HEK293 (cell line): ENCODE measurements around the gene ZNF561.

Experiments
- CTCF ChIP-seq: fragments of 450-650 bp; formaldehyde crosslinking; IDR thresholded peaks from 2 replicates; pipeline ENCODE4 v1.5.1; 2016; ENCODE audit warnings: missing biosample characterization, missing genetic modification characterization
- PBX3 ChIP-seq: sonication (generic); formaldehyde crosslinking; IDR thresholded peaks from 2 replicates; pipeline ENCODE4 v1.8.1; 2022; ENCODE audit warnings: mild to moderate bottlenecking, moderate library complexity, missing genetic modification reagents
- ZIC2 ChIP-seq: fragments of 450-650 bp; formaldehyde crosslinking; IDR thresholded peaks from 2 replicates; pipeline ENCODE4 v1.5.1; 2016; ENCODE audit warnings: missing biosample characterization, missing genetic modification characterization
- ZNF221 ChIP-seq: fragments of 450-650 bp; formaldehyde crosslinking; IDR thresholded peaks from 2 replicates; pipeline ENCODE4 v1.5.1; 2017; ENCODE audit warnings: missing biosample characterization, missing genetic modification characterization, borderline replicate concordance
- ZNF362 ChIP-seq: fragments of 450-650 bp; formaldehyde crosslinking; IDR thresholded peaks from 2 replicates; pipeline ENCODE4 v1.5.1; 2016; ENCODE audit warnings: missing biosample characterization, missing genetic modification characterization

- TF ChIP-seq ZNF362 (tag by site-specific recombination) = no peak
- TF ChIP-seq ZIC2 = no peak
- TF ChIP-seq ZNF221 (tag by site-specific recombination) = no peak
- TF ChIP-seq PBX3 (CRISPR knock-in tag) = no peak
- no peak for TF ChIP-seq CTCF
Measured at GRCh38 chr19:9627856-9628255, 6.8 kb upstream of the ZNF561 start.
